Raji (cell line): ENCODE data around the gene MAN2B2.

Experiments
- POLR2A ChIP-seq: IDR thresholded peaks from 2 replicates; pipeline ENCODE4 v1.6.1; 2011; ENCODE audit warnings: low read depth, low read length, control low read depth; ENCODE audit not compliant: insufficient read depth

The MAN2B2 gene

DNA sequence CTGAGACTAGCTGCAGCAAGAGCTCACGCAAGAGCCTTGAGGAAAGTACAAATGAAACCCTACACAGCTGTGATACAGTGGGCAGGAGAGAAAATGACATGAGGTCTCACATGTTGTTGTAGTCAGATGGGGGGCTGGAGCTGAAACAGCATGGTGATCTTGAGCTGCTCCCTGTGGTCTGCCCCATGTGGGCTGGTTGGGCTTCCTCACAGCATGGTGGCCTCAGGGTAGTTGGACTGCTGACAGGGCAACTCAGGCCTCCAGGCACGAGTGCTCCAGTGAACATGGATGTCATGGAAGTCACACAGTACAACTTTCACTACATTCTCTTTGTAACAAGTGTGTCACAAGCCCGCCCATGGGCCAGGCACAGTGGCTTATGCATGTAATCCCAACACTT is 3.4 kb upstream of the MAN2B2 start:
- no peak for TF ChIP-seq POLR2A

DNA sequence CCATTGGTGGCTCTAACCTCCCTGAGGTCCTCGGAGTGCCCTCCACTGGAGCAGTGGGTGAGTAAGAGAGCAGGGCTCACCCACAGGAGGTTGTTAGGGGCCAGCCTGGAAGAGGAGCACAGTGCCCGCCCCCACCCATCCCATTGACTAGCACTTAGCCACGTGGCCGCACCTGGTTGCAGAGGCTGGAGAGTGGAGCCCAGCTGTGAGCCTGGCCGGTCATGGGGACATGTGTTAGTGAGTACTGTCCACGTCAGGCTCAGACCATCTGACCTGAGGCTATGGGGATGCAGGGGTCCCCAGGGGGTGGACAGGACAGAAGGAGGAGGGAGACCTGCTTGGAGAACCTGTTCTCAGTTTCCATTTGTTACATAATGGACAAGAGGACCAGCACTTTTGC is 1.4 kb upstream of the MAN2B2 start:
- TF ChIP-seq POLR2A: no peak

DNA sequence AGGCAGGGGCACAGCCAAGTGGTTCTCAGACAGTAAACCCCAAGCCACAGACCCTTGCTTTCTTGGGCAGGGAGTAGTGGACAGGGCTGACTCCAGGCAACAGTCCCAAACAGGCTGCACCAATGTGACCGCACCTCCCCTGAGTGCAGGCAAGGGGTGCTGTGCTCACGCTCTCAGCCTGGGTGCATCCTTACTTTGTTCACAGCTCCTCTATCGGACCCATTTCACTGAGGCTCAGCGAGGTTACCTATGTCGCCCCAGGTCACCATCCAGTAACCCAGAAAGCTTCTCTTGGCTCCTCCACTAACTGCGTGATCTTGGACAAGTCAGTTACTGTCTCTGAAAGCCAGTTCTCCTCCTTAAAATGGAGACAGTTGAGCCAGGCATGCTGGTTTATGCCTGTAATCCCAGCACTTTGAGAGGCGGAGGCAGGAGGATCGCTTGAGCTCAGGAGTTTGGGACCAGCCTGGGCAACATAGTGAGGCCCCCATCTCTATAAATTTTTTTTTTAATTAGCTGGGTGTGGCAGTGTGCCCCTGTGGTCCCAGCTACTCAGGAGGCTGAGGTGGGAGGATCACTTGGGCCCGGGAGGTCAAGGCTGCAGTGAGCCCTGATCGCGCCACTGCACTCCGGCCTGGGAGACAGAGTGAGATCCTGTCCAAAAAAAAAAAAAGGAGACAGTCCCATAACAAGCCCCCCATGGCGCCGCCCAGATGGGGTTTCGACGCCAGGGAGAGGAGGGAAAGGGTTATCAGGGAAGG is 823 bp upstream of the MAN2B2 start:
- no peak for TF ChIP-seq POLR2A

DNA sequence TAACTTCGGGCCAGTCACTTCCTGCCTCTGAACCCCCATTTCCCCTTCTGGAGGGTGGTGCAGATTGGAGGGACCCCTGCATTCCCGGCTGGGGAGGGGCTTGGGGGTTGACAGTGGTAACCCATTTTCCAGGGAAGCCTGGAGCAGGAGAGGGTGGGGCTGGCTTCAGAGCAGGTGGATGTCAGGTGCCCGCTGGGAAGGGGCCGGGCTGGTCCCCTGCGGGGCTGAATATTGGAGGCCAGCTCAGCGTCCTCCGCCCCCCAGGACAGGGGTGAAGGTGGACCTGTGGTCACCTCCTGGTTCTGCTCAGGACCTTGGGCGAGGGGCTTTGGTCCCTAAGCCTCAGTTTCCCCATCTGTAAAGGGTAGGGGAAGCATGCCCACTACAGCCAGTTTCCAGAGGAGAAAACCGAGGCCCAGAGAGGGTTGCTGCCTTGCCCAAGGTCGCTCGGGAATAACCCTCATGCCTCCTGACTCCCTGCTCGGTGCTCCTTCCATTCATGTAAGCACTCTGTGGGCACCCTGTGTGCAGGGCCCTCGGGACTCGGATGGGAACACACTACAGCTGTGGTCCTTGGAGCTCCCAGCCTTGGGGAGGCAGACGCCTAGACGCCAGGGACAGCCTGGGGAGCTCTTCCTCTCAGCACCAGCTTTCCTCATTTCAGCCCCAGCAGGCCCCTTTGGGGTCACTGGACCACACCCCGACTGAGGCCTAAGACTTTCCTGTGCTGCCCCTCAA is 683 bp downstream of the MAN2B2 start:
- TF ChIP-seq POLR2A: no peak

DNA sequence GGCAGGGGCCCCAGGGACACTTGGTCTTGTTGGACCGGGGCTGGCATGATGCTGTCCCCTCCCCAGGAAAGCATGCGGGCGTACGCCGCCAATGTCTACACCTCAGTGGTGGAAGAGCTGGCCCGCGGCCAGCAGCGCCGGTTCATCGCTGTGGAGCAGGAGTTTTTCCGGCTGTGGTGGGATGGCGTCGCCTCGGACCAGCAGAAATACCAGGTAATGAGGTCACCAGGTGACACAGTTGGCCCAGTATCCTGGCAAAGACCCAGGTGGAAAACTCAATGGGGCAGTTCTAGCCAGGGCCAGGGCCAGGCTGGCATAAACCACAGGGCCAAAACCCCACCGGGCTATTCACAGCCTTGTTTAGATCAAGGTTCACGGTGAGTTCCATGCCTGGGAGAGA is 1.5 kb downstream of the MAN2B2 start:
- no peak for TF ChIP-seq POLR2A

DNA sequence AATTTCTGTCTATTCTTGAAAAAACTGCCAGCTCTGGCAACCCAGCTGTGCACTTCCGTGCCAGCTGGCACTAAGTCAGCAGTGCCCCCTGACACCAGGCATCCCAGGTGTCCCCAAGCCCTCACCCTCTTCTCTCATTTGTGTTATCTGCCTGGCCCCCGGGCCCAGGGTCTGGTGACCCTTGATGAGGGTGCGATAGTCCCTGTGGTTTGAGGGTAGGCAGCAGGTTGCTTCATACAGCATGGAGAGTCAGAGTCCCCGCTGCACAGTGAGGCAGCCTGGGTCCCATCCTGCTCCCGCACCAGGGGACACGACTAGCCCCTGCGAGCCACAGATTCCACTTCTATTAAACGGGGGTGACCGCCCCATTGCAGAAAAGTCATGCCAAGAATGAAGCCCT is 1.9 kb downstream of the MAN2B2 start:
- TF ChIP-seq POLR2A: no peak

DNA sequence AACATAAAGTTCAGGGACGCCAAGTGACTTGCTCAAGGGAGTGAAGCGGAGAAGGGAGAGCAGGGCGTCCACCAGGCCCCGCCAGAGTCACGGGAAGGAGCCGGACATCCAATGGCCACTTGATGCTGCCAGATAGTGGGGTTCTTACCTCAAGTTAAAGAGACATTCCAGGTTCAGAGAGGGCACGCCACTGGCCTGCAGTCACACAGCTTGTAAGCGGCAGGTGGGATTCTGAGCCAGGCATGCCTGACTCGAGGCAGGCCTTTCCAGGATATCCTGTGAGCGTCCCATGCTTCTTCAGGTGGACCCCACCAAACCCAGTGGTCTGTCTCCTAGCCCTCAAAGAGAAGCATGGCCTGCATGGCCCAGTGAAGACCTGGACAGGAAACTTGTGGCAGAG is 2.4 kb downstream of the MAN2B2 start:
- no peak for TF ChIP-seq POLR2A

DNA sequence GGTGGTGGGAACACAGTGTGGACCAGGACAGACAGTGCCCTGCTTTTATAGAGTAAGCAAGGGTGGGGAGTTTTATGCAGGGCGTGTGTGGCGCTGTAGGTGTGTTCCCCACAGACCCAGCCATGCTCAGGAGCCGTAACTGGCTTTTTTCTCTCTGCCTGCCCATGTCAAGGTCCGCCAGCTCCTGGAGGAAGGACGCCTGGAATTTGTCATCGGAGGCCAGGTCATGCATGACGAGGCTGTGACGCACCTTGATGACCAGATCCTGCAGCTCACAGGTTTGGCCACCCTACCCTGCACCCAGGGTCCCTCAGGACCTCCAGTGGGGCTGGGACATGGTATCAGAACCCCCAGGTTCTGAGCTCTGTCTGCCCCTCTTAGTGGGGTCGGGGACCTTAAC is 3.2 kb downstream of the MAN2B2 start:
- no peak for TF ChIP-seq POLR2A

DNA sequence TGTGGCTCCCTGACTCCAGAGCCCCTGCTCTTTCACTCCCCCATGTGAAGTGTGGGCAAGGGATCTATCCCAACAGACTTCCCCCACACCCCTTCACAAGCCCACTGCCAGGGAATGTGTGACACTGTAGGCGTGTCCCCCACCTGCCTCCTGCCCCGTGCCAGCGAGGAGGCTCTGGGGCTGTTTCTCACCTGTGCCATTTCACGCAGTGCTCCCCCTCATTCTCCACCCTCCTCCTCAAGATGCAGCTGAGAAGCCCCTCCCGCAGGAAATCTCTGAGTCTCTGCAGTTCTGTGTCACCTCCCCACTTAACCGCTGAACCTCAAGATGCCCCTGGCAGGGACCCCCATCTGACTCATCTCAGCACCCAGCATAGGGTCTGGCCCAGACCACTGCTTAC is 5.4 kb downstream of the MAN2B2 start:
- TF ChIP-seq POLR2A: no peak

DNA sequence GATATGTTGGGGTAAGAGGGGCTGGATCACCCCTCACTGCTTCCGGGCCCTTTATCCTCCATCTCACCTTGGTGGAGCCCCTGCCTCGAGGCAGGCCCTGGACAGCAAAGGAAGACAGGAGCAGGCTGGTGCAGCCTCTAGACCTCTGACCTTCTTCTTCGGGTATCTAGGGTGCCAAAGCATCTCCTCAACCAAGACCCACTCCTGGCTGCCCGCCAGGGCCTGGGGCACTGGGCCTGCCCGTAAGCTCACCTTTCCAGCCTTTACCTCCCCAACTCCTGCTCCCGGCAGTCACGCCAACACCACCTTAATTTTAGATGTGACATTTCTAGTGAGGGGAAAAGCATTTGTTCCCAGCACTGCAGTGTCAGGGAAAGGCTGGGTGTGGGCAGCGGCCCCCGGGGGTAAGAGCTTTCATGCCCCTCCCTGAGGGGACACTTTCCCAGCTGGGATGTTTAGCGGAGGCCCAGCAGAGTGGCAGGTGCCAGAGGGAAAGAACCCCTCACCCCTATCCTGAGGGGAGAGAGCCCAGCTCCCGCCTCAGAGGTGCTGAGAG is 6.7 kb downstream of the MAN2B2 start:
- no peak for TF ChIP-seq POLR2A

DNA sequence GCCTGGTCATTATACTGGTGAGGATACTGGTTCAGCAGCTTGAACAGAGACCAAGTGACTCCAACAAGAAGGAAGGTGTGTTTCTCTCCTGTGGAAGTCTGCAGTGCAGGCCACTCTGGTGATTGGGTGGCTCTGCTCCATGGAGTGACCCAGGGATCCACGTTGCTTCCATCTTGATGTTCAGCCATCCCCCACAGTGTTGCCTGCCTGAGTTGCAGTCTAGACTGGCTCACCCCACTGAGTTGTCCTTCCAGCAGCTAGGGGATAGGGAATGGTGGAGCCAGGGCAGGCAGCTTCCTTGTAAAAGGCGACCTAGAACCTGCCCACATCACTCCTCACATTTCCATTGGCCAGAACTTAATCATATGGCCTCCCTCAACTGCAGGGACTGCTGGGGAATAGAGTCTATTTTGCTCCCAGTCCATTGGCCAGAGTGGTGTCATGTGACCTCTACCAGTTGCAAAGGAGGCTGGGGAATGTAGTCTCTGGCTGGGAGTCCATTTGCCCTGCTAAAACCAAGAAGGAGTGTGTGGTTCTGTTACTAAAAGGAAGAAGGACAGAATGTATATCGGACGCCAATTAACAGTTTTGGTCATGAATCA is 8.0 kb downstream of the MAN2B2 start:
- TF ChIP-seq POLR2A: no peak

DNA sequence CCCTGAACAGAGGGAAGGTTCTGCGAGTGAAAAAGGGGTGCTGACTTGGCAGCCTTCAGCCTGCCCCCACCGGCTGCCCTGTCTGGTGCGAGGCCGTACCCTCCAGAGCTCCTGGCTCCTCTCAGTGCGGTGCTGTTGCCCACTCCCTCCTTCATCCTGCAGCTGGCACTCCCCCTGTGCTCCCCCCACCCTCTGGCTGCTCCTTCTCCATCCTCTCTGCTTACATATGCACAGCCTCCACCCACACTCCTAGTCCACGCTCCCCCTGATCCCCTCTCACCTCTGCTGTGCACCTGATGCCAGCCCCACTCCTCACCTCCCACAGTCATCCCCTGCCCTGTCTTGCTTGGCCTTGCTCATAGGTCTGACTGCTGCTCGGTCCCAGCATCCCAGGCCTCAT is 9.9 kb downstream of the MAN2B2 start:
- TF ChIP-seq POLR2A: no peak

DNA sequence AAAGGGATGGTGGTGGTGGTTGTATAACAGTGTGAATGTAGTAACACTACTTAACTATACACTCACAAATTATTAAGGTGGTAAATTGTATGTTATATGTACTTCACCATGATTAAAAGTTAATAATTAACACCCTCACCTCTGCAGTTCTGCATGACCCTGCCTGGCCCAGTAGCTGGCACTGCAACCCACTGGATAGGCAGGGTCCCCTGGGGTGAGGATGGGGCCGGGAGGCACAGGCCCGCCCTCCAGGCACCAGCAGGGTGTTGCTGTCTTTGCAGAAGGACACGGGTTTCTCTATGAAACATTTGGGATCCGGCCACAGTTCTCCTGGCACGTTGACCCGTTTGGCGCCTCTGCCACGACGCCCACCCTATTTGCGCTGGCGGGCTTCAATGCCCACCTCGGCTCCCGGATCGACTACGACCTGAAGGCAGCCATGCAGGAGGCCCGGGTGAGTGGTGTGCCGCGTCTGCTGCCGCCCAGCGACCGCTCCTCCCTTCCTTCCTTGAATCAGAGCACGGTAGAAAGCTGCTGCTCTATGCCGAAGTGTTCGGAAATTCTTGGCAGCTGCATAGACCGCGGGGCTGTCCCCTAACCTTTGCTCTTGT is 11.8 kb downstream of the MAN2B2 start:
- no peak for TF ChIP-seq POLR2A

DNA sequence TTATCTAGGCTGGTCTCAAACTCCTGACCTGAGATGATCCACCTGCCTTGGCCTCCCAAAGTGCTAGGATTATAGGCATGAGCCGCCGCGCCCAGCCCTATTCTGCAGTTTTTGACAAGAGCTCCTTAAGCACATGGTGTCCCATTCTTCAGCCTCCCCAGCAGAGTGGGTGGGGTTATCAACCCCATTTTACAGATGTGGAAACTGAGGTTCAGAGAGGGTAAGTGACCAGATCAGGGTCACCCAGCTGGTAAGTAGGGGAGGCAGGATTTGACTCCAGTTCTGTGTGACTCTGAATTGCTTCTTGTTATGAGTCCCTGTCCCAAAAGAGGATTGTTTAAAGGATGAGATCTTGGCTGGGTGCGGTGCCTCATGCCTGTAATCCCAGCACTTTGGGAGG is 14.5 kb downstream of the MAN2B2 start:
- TF ChIP-seq POLR2A: no peak

DNA sequence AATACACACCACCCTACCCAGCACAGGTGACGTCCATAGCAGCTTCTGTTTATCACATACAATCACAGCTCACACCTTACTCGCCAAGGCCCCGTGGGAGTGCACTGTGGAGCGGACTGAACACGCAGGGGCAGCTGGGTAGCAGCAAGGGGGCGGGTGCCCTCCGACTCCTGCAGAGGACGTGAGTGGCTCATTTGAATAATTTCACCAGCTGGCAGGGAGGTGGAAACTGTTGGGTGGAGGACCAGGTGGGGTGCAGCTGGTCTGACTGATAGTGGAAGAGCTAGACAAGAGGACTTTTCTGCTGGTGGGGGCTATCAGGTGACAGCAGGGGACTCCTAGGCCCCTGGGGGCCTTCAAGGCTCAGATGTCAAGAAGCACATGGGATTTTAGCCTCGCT is 16.3 kb downstream of the MAN2B2 start:
- TF ChIP-seq POLR2A: peak; percentile 27; the same call in 1 of the 2 replicates
